IPS DF 4.7 (cell line): Measurements from ENCODE around the gene PLD2.
"Not testable (repeated sequence)": the region's sequence is repeated elsewhere in the genome, so short reads cannot be mapped to it uniquely, and the experiment has no call there.

Experiments
- DNase-seq: peaks from one replicate; pipeline ENCODE4 v3.0.0-alpha.2; 2013; ENCODE audit warnings: low spot score; ENCODE audit errors: extremely low read depth

The PLD2 gene

GRCh38 chr17:4789701-4789950 is 17.3 kb upstream of the PLD2 start:
- DNase-seq = no peak

DNA sequence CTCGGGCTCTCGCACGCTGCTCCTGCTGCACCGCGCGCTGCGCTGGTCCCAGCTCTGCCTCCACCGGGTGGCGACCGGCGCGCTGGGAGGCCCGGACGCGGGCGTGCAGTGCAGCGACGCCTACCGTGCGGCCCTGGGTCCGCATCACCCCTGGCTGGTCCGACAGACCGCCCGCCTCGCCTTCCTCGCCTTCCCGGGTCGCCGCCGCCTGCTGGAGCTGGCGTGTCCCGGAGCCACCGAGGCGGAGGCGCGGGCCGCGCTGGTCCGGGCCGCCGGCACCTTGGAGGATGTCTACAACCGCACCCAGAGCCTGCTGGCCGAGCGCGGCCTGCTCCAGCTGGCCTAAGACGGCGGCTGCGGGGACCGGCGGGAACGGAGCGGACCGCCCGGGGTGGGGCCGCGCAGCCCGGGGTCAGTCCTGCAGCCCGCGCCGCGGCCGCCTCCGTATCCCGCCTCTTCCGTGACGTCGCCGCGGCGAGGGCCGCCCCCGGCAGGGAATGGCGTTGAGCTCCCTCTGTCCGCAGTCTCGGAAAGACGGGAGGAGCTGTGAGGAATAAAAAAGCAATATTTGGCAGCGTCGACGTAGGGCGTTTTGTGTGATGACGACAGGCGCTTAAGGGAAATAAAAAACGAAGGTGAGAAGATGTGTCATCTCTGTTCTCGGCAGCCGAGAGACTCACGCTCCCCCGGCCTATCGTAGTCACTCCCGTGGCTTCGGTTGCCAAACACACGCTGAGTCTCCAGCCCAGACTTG is 16.8 kb upstream of the PLD2 start:
- DNase-seq = no peak

GRCh38 chr17:4790705-4791088 is 16.3 kb upstream of the PLD2 start:
- DNase-seq = no peak

GRCh38 chr17:4795168-4795567 is 11.8 kb upstream of the PLD2 start:
- no peak for DNase-seq

DNA sequence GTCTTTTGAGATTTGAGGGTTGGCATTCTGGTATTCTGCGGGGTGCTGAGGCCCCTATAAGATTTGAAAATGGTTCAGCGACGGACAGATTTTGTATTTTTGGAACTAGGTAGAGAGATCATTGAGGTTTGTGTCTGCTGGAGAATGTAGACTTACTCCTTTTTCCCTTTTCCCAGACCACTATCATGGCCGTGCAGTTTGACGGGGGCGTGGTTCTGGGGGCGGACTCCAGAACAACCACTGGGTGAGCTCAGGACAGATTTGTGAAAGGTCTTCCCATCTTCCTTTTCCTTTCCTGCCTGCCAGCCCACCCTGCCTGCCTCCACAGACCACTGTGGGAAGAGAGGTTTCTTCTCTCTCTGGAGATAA is 10.4 kb upstream of the PLD2 start:
- no peak for DNase-seq

- DNase-seq = no peak
Observed at GRCh38 chr17:4800462-4801196, 6.3 kb upstream of the PLD2 start.

DNA sequence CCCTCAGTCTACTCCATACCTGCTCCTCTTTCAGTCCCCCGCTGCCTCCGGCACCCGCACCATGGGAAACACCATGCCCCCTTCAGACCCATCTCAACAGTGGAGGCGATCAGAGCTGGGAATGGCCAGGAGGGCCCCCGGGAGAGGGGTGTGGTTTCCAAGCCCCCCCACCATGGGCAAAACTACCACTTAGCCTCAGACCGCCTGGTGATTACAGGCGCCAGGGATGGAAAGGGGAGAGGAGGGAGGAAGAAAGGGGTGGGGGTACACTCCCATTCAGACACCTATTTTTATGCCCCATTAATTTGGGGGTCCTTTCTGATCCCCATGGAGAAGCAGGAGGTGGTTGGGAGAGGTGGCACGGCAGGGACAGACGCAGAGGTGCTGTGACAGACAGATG is 4.7 kb upstream of the PLD2 start, which contains the start of gene C17orf114:
C17orf114 (minus strand) TSS at position 101 of the 400 bp plus-strand sequence.
- DNase-seq = no peak

DNA sequence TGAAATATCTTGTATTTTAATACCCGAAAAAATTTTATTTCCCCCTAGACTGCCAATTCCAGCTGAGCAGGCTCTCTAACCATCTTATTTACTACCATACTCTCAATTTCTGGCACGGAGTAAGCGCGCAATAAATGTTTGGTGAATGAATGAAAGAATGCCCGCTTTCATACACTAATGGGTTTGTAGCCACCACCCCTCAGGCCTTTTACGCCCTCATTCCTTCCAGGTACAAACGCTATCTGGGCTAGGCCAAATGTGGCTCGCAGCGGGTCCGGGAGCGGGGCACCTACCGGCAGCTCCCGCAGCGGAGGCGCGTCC is 536 bp upstream of the PLD2 start:
- no peak for DNase-seq

DNA sequence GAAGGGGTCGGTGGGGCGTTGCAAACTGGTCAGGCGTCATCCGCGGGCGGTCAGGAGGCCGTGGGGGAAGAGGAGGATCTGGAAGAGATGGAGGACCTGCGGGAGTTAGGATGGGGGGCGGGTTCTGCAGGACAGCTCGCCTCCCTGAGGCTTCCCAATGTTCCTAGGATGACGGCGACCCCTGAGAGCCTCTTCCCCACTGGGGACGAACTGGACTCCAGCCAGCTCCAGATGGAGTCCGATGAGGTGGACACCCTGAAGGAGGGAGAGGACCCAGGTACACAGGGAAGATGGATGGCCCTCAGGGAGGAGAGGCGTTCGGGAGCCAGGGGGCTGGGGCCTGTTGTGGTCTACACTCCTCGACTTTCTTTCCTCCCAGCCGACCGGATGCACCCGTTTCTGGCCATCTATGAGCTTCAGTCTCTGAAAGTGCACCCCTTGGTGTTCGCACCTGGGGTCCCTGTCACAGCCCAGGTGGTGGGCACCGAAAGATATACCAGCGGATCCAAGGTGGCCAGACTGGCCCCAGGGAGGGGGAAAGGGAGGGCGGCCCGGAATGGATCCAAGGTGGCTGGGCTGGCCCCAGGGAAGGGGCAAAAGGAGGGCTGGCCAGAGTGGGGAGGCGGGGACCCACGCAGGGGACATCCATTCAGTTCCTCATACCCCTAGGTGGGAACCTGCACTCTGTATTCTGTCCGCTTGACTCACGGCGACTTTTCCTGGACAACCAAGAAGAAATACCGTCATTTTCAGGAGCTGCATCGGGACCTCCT is 839 bp downstream of the PLD2 start:
- DNase-seq = no peak

DNA sequence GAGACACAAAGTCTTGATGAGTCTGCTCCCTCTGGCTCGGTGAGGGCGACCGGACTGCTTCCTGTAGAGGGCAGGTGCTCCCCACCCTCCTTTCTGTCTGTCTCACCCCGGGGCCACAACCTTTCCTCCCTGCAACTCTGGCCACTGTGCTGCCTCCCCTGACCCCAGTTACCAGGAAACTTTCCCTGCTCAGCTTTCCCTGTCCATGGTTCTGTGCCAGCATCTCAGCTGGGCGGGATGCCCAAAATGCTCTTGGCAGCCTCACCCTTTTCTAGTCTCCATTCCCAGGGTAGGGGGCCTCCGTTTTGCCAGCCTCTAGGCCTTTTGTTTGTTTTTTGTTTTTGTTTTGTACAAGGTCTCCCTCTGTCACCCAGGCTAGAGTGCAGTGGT is 1.4 kb downstream of the PLD2 start:
- DNase-seq = no peak

GRCh38 chr17:4810696-4811290 is 3.8 kb downstream of the PLD2 start:
- no peak for DNase-seq

- DNase-seq = no peak
Observed at GRCh38 chr17:4811471-4811870, 4.5 kb downstream of the PLD2 start.

- DNase-seq = no peak
Observed at GRCh38 chr17:4812690-4813089, 5.7 kb downstream of the PLD2 start.

DNA sequence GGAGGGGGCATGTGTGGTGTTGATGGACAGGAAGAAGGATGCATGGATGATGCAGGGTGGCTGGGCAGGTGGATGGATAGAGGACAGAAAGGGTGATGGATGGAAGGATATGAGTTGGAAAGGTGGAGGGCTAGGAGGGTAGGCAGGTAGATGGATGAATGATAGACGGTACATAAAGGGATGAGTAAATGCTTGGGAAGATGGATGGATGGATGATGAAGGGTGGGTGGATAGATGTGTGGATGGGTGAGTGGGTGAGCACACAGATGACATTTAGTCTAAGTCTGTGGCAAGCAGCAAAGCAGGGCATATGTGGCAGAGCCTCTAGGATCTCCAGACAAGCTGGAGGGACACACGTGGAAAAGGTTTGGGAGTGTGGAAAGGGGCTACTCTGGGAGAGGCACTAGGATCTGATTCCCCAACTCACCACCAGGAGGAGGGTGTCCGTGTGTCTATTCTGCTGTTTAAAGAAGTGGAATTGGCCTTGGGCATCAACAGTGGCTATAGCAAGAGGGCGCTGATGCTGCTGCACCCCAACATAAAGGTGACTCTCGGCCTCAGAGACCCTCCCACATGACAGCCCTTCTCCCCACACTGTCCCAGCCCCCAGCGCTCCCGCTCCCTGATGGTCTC is 8.2 kb downstream of the PLD2 start:
- no peak for DNase-seq

GRCh38 chr17:4816826-4817225 is 9.9 kb downstream of the PLD2 start:
- DNase-seq = no peak

DNA sequence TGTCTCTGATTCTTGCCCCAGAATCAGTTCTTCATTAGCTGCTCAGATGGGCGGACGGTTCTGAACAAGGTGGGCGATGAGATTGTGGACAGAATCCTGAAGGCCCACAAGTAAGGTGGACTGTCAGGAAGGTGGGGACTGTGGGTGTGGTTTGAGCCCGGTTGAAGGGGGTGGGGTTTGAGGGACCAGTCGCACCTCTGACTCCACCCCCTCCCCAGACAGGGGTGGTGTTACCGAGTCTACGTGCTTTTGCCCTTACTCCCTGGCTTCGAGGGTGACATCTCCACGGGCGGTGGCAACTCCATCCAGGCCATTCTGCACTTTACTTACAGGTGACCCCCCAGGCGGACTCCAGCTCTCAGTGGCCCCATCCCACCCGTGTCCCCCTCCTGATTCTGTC is 11.3 kb downstream of the PLD2 start:
- DNase-seq = no peak

GRCh38 chr17:4822835-4823234 is 15.9 kb downstream of the PLD2 start:
- DNase-seq = no peak

DNA sequence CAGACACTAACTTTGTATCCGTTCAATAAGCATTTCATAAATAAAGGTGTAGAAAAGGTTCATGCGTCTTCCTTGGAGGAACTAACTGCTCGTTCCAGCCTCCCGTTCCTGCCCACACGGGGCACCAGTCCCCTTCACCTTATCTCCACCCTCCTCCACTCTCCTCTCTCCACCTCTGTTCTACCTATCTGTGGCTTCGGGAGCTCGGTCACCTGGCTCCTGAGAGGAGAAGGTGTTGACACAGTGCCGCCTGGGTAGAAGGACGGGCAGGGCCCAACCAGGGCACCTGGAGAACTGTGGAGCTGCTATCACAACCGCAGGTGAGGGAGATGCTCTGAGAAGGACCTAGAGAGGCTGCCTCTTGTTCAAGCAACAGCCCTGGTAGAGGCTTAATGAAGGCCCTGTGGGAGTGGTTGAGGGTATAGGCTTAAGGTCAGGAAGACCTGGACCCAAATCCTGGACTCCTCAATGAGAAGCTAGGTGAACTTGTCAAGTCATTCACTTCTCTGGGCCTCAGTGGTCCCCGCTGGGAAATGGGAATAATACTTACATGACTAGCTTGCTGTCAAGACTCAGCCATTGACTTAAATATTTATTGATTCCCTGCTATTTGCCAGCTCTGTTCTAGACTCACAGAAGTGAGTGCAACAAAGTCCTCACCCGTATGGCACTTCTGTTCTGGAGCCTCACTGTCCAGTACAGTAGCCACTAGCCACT is 16.6 kb downstream of the PLD2 start:
- DNase-seq = no peak

DNA sequence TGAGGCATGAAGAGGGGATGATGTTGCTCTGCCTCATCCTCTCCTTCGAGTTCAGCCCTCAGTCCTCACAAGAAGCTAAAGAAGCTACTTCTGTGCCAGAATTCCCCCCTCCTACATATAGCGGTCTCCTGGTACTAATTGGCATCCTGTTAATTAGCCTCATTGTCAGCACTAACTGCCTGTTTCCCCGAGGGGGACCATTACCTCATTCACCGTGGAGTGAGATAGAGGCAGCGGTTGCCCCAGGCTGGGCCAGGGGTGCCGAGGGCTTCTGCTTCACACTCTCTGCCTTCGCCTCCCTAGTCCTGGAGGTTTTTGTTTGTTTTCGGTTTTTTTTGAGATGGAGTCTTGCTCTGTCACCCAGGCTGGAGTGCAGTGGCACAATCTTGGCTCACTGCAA is 20.4 kb downstream of the PLD2 start:
- DNase-seq = no peak

- DNase-seq = not testable (repeated sequence)
Observed at GRCh38 chr17:4832829-4833177, 25.9 kb downstream of the PLD2 start.

- DNase-seq = no peak
Observed at GRCh38 chr17:4833178-4833940, 26.4 kb downstream of the PLD2 start, which contains the start of gene MINK1. Gene MINK1 (plus strand): TSS chr17:4833340. CDS start chr17:4833584, 244 bp downstream.
